Thyroid gland (tissue), 4 donors: ENCODE measurements around the gene SGPP2.

ENCODE experiments used
- CTCF ChIP-seq, 6 experiments: fragments of 200-600 bp in 3 of 6; fragments of 450-650 bp in 3 of 6; sonication (generic) in 3 of 6; IDR thresholded peaks; one replicate each; pipeline ENCODE4 v1.5.1; 2016 to 2019; ENCODE audit warnings: antibody characterized with exemption in 6 of 6, mild to moderate bottlenecking in 2 of 6, inconsistent platforms in 1 of 6, moderate library complexity in 1 of 6
- POLR2A ChIP-seq, 2 donors: fragments of 450-650 bp; IDR thresholded peaks; one replicate each; pipeline ENCODE4 v1.6.1; 2017; ENCODE audit warnings: antibody characterized with exemption in 2 of 2, mild to moderate bottlenecking in 2 of 2, moderate library complexity in 1 of 2

GRCh38 chr2:222594679-222595078 lies 170.3 kb downstream of the SGPP2 start:
- TF ChIP-seq CTCF (IDR thresholded peaks at IDR 0.05) = no peak
- no peak for TF ChIP-seq POLR2A (IDR thresholded peaks at IDR 0.05)
